T-helper 17 cell (primary cell): ENCODE results near the gene UMODL1. TPM values are rescaled to one million over a fixed set of nuclear protein-coding genes. Genes with fewer than 3 reads are reported as not detected.
A peak's percentile ranks its signal among the peaks of the same experiment; 100 is the strongest.

ENCODE experiments used
- ATAC-seq: fragments of 150-1000 bp; cut with Tn5 transposase; 2 replicates; pipeline ENCODE4 v1.10.0; 2021; ENCODE audit warnings: mild to moderate bottlenecking, moderate library complexity
- DNase-seq, 3 donors: peaks; one replicate each; pipeline versions ENCODE4 v3.0.0 to v3.0.0-alpha.2; 2020 to 2021
- H3K9me3 ChIP-seq: one replicate; pipeline ENCODE4 v1.7.0; 2013; ENCODE audit warnings: low read length, mild to moderate bottlenecking; ENCODE audit not compliant: control insufficient read depth, poor library complexity, severe bottlenecking
- H3K27ac Mint-ChIP-seq: one replicate; pipeline ENCODE4 v1.8.0; 2022; ENCODE audit warnings: mild to moderate bottlenecking, moderate library complexity, mixed read lengths
- H3K27me3 Mint-ChIP-seq: one replicate; pipeline ENCODE4 v1.8.0; 2022; ENCODE audit warnings: mixed read lengths
- H3K36me3 Mint-ChIP-seq: one replicate; pipeline ENCODE4 v1.8.0; 2022; ENCODE audit warnings: low read depth, mixed read lengths
- H3K4me1 Mint-ChIP-seq: one replicate; pipeline ENCODE4 v1.8.0; 2022; ENCODE audit warnings: mild to moderate bottlenecking, mixed read lengths
- H3K4me3 Mint-ChIP-seq: one replicate; pipeline ENCODE4 v1.8.0; 2022; ENCODE audit warnings: mild to moderate bottlenecking, moderate library complexity, mixed read lengths
- total RNA-seq, 4 donors: library from RNA in 2 of 4; stranded (reverse) in 2 of 4; gene quantifications; one replicate each; pipeline ENCODE4 v1.2.3 and lab custom pipeline; 2022 to 2026

UMODL1 gene
- total RNA-seq, 2 donors from 2014 or later = 0.23 to 0.99 TPM

DNA sequence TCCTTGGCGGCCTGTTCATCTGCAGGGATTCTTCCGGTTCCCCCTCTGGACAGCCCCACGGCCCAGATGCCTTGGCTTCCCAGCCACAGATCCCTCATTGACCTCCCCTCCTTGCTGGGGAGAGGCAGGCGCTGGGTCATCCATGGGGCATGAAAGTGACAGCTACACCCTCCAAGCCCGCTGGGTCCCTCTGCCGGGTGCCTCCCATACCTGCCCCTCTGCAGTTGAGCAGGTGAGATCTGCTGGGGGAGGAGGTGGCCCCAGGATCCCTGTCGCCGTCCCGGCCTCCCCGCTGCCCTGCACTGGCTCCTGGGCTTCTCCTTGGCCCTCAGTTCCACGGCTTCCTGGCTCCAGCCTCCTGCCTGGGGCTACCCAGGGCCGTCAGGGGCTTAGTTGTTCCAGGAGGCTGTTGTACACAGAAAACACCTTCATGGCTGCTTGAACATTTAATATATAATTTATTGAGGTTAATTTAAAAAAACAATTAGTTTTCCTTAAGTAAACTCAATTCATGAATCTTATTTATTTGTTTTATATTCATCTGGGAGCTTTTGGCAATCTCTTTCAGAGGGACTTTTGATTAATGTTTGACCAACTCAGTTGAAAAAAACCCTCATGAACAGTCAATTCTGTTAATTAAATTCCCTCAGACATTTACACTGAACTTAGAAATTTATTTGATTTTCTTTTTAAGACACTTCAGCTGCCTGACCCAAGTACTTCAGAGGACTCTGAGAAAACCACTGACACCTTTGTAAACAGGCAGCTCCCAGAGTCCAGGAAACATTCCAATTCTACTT lies 80.2 kb downstream of the UMODL1 start:
- Mint-ChIP-seq H3K4me3 (no peak overlapping the region), H3K4me1 (peaks cover 3% of the 10 kb centered on the region), H3K36me3 (no peaks in the 10 kb centered on the region), H3K27me3 (peaks cover 5% of the 10 kb centered on the region), H3K27ac (no peak overlapping the region)
- ATAC-seq = no peak
- DNase-seq = no peak
- no peaks in the 10 kb centered on the region for H3K9me3 ChIP-seq

- H3K9me3 ChIP-seq = no peaks in the 10 kb centered on the region
- H3K27ac Mint-ChIP-seq = no peak overlapping the region
- no peak overlapping the region for H3K4me3 Mint-ChIP-seq
- no peak for ATAC-seq
- no peaks in the 10 kb centered on the region for H3K36me3 Mint-ChIP-seq
- DNase-seq = no peak
- peaks cover 3% of the 10 kb centered on the region for H3K4me1 Mint-ChIP-seq
- H3K27me3 Mint-ChIP-seq = peaks cover 5% of the 10 kb centered on the region
Observed at GRCh38 chr21:42151948-42152220, 80.8 kb downstream of the UMODL1 start.

DNA sequence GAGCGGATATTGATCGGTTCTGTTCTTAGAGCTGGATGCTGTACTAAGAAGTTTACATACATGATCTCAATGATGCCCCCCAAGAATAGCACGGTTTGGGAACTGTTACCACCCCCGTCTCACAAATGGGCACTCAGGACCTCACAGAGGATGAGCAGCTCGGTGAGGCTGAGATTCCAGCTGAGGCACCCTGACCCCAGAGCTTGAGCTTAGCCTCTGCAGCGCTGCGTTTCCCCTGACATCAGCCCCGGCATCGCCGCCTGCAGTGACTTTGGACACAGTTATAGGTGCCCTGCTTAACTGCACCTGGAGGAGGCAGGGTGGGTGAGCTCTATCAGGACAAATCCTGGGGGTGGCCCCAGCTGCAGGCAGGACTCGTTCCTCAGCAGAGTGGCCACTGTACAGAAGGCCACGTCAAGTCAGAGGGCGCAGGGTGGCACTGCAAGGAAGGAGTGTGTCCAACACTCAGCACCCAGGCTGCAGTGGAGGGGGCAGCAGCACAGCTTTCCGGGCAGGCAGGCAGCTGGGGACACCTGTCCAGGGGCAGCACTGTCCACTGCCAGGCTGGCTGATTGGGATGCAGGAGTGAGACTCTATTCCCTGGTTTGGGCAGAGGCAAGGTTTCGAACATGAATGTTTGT lies 82.0 kb downstream of the UMODL1 start:
- no peak for DNase-seq
- Mint-ChIP-seq H3K27me3 (peaks cover 5% of the 10 kb centered on the region), H3K27ac (peak overlapping the region; percentile 69), H3K36me3 (no peaks in the 10 kb centered on the region), H3K4me3 (no peak overlapping the region), H3K4me1 (no peaks in the 10 kb centered on the region)
- H3K9me3 ChIP-seq = no peaks in the 10 kb centered on the region
- ATAC-seq = no peak

- Mint-ChIP-seq H3K36me3 (no peaks in the 10 kb centered on the region), H3K4me3 (no peak overlapping the region), H3K27me3 (peaks cover 5% of the 10 kb centered on the region), H3K27ac (no peak overlapping the region), H3K4me1 (no peaks in the 10 kb centered on the region)
- ATAC-seq (no peak), DNase-seq (no peak)
- H3K9me3 ChIP-seq = no peaks in the 10 kb centered on the region
Observed at GRCh38 chr21:42153746-42154145, 82.6 kb downstream of the UMODL1 start.

GRCh38 chr21:42154237-42155044 lies 83.3 kb downstream of the UMODL1 start:
- Mint-ChIP-seq H3K27me3 (peaks cover 11% of the 10 kb centered on the region), H3K27ac (no peak overlapping the region), H3K36me3 (no peaks in the 10 kb centered on the region), H3K4me3 (no peak overlapping the region), H3K4me1 (peaks cover 2% of the 10 kb centered on the region)
- no peak for DNase-seq
- no peaks in the 10 kb centered on the region for H3K9me3 ChIP-seq
- ATAC-seq = no peak

DNA sequence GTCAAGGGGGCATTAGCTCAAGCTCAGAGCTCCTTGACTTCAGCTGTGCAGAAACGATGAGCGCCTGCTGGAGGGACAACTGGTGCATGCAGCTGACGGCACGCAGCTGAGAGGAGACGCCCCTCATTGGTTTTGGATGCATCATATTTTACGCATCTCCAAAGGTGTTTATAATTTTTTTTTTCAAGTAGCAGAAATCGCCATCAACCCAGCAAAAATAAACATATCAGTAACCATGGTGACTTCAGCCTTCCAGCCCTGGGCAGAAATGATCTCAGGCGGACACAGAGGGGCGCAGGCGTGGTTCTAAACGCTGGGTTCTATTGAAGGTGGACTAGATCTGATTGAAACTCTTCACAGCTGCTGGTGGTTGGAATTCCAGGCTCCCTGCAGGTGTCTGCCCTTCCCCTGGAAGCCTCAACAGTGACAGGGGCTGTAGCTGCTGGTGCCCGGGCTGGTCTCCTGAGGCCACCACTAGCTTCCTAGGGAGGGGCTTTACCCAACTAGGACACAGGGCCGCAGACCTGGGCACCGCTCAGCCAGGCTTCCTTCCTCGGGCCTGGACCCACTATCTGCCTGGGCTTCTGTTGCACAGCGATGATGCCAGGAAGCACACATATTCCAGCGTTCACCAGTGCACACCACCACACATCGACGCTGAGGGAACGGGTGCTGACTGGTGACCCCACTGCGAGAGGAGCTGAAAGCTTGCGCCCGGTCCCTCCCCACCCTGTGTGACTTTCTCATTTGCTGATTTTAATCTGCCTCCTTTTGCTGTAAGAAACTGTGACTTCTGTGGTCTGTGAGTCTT lies 84.1 kb downstream of the UMODL1 start:
- no peak for DNase-seq
- no peaks in the 10 kb centered on the region for H3K9me3 ChIP-seq
- H3K36me3 Mint-ChIP-seq = no peaks in the 10 kb centered on the region
- H3K4me3 Mint-ChIP-seq = no peak overlapping the region
- H3K27ac Mint-ChIP-seq = no peak overlapping the region
- ATAC-seq = no peak
- H3K4me1 Mint-ChIP-seq = peaks cover 2% of the 10 kb centered on the region
- H3K27me3 Mint-ChIP-seq = peaks cover 11% of the 10 kb centered on the region

DNA sequence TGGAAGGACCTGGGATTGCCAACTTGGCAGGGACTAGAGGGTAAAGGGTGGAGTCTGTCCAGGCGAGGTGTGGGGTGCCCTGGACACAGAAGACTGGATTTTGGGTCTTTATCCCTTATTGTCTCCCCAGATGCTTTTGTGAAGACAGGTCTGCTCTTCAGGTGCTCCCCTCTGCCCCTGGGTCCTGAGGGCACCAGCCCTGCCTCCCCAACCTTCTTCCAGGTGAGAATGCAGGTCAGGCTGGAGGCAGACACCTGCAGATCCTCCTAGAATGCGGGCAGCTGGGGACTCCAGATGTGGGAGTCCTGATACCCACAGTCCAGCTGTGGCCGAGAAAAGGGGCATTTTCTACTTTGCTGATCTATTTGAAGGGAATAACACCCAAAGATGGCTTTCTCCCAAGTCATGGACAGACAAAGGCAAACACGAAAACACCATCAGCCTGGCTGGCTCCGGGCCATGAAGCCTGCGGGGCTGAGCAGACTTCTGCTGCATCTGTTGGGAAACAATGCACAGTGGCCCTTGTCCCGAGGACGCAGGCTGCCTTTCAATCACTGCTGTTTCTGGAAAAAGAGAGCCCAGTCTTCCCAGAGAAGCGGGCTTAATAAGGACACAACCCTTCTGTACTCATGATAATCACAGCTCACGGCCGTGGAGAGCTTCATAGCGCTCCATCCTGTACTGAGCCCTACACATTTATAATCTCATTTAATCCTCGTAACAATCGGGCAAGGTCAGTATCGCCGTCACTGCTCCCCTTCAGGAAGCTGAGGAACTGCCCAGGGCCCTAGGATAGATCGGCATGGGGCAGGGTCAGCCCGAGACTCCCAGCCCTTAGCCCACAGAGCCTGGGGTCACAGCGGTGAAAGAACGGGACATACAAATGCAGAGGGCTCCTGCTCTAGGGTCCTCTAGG lies 85.8 kb downstream of the UMODL1 start:
- Mint-ChIP-seq H3K4me3 (no peak overlapping the region), H3K27ac (no peak overlapping the region), H3K36me3 (peaks cover 4% of the 10 kb centered on the region), H3K27me3 (peaks cover 11% of the 10 kb centered on the region), H3K4me1 (peaks cover 9% of the 10 kb centered on the region)
- ATAC-seq = no peak
- DNase-seq = no peak
- no peaks in the 10 kb centered on the region for H3K9me3 ChIP-seq

- Mint-ChIP-seq H3K4me3 (no peak overlapping the region), H3K36me3 (peaks cover 4% of the 10 kb centered on the region), H3K4me1 (peaks cover 14% of the 10 kb centered on the region), H3K27ac (no peak overlapping the region), H3K27me3 (peaks cover 7% of the 10 kb centered on the region)
- ATAC-seq = no peak
- no peak for DNase-seq
- no peaks in the 10 kb centered on the region for H3K9me3 ChIP-seq
Observed at GRCh38 chr21:42157606-42158310, 86.6 kb downstream of the UMODL1 start.

GRCh38 chr21:42158846-42159245 lies 87.7 kb downstream of the UMODL1 start:
- Mint-ChIP-seq H3K4me3 (no peak overlapping the region), H3K36me3 (peaks cover 4% of the 10 kb centered on the region), H3K27me3 (peaks cover 6% of the 10 kb centered on the region), H3K4me1 (peaks cover 20% of the 10 kb centered on the region), H3K27ac (no peak overlapping the region)
- DNase-seq (no peak), ATAC-seq (no peak)
- no peaks in the 10 kb centered on the region for H3K9me3 ChIP-seq

GRCh38 chr21:42159560-42160110 lies 88.5 kb downstream of the UMODL1 start:
- H3K4me1 Mint-ChIP-seq = peaks cover 25% of the 10 kb centered on the region
- H3K27me3 Mint-ChIP-seq = peaks cover 6% of the 10 kb centered on the region
- no peak overlapping the region for H3K27ac Mint-ChIP-seq
- ATAC-seq = no peak
- no peaks in the 10 kb centered on the region for H3K9me3 ChIP-seq
- peaks cover 4% of the 10 kb centered on the region for H3K36me3 Mint-ChIP-seq
- H3K4me3 Mint-ChIP-seq = no peak overlapping the region
- no peak for DNase-seq

GRCh38 chr21:42160111-42160721 lies 89.1 kb downstream of the UMODL1 start:
- ATAC-seq (no peak), DNase-seq (no peak)
- Mint-ChIP-seq H3K36me3 (peaks cover 4% of the 10 kb centered on the region), H3K27me3 (peaks cover 6% of the 10 kb centered on the region), H3K4me1 (peaks cover 25% of the 10 kb centered on the region), H3K4me3 (no peak overlapping the region), H3K27ac (no peak overlapping the region)
- no peaks in the 10 kb centered on the region for H3K9me3 ChIP-seq
